SIG-M5 treated with dmso at 0.1 percent for 504 hours (cell line): ENCODE measurements around the gene RNU5B-1.
"Not testable (repeated sequence)": the region's sequence is repeated elsewhere in the genome, so short reads cannot be mapped to it uniquely, and the experiment has no call there.

Source experiments
- DNase-seq: peaks from one replicate; lab custom pipeline; 2025; ENCODE audit not compliant: unreplicated experiment; lab: John Stamatoyannopoulos, UW

RNU5B-1 gene

GRCh38 chr15:65339920-65340319 lies 35.4 kb downstream of the RNU5B-1 start:
- DNase-seq, result no peak

- DNase-seq, result no peak
These were observed 38.0 kb downstream of the RNU5B-1 start for GRCh38 chr15:65342493-65342892.

GRCh38 chr15:65343374-65343981 lies 39.0 kb downstream of the RNU5B-1 start:
- no peak for DNase-seq

- DNase-seq, result no peak
These were observed 39.9 kb downstream of the RNU5B-1 start for GRCh38 chr15:65344214-65344913.

GRCh38 chr15:65344914-65345275 lies 40.4 kb downstream of the RNU5B-1 start:
- no peak for DNase-seq

GRCh38 chr15:65346856-65347598 lies 42.5 kb downstream of the RNU5B-1 start:
- no peak for DNase-seq

GRCh38 chr15:65347756-65348155 lies 43.3 kb downstream of the RNU5B-1 start:
- DNase-seq, result not testable (repeated sequence)

- no peak for DNase-seq
These were observed 44.9 kb downstream of the RNU5B-1 start for GRCh38 chr15:65349338-65349737.

- not testable (repeated sequence) for DNase-seq
These were observed 47.5 kb downstream of the RNU5B-1 start for GRCh38 chr15:65351972-65352371.
